Measurements from ENCODE around the gene THBS3. TPM values are rescaled to one million over a fixed set of nuclear protein-coding genes. Genes with fewer than 3 reads are reported as not detected.

Gene THBS3
- total RNA-seq, 1 donor from 2014 or later: 7.2 TPM

GRCh38 chr1:155179112-155180031, 28.3 kb downstream of the THBS3 start:
- intact Hi-C loops (cut with micrococcal nuclease): no loop called here
- TF ChIP-seq CTCF (IDR thresholded peaks at IDR 0.05; ENCODE audit: borderline replicate concordance): no peak
- Histone ChIP-seq H3K36me3 (no peaks in the 10 kb centered on the region), H3K9me3 (replicated peaks) (no peaks in the 10 kb centered on the region), H3K27ac (replicated peaks) (no peak overlapping the region), H3K4me1 (peaks cover 11% of the 10 kb centered on the region), H3K27me3 (ENCODE audit: low read depth) (peaks cover 17% of the 10 kb centered on the region), H3K4me3 (no peak overlapping the region)
- no peak for DNase-seq

GRCh38 chr1:155178441-155179111, 29.1 kb downstream of the THBS3 start:
- no peak for DNase-seq

GRCh38 chr1:155177918-155178281, 29.8 kb downstream of the THBS3 start:
- H3K4me3 ChIP-seq: peak overlapping the region; percentile 40
- DNase-seq: no peak
- intact Hi-C loops (cut with micrococcal nuclease): no loop called here

More at GRCh38 chr1:155178441-155179111, 29.1 kb downstream of the THBS3 start:
- TF ChIP-seq CTCF (IDR thresholded peaks at IDR 0.05; ENCODE audit: borderline replicate concordance): no peak
- intact Hi-C loops (cut with micrococcal nuclease): no loop called here
- peak overlapping the region; percentile 40 for H3K4me3 ChIP-seq
- H3K27ac ChIP-seq (replicated peaks): no peak overlapping the region
- H3K27me3 ChIP-seq (ENCODE audit: low read depth): peaks cover 25% of the 10 kb centered on the region
- no peaks in the 10 kb centered on the region for H3K36me3 ChIP-seq
- no peaks in the 10 kb centered on the region for H3K9me3 ChIP-seq (replicated peaks)
- H3K4me1 ChIP-seq: peaks cover 18% of the 10 kb centered on the region

GRCh38 chr1:155177192-155177917, 30.3 kb downstream of the THBS3 start:
- no peak for TF ChIP-seq CTCF (IDR thresholded peaks at IDR 0.05; ENCODE audit: borderline replicate concordance)
- no peaks in the 10 kb centered on the region for H3K36me3 ChIP-seq
- no peaks in the 10 kb centered on the region for H3K9me3 ChIP-seq (replicated peaks)
- peaks cover 30% of the 10 kb centered on the region for H3K4me1 ChIP-seq
- intact Hi-C loops (cut with micrococcal nuclease): no loop called here
- H3K27ac ChIP-seq (replicated peaks): no peak overlapping the region
- no peak for DNase-seq
- H3K27me3 ChIP-seq (ENCODE audit: low read depth): peaks cover 27% of the 10 kb centered on the region
- no peak overlapping the region for H3K4me3 ChIP-seq

More at GRCh38 chr1:155177918-155178281, 29.8 kb downstream of the THBS3 start:
- Histone ChIP-seq H3K9me3 (replicated peaks) (no peaks in the 10 kb centered on the region), H3K36me3 (no peaks in the 10 kb centered on the region), H3K4me1 (peaks cover 25% of the 10 kb centered on the region), H3K27me3 (ENCODE audit: low read depth) (peaks cover 27% of the 10 kb centered on the region), H3K27ac (replicated peaks) (no peak overlapping the region)
- TF ChIP-seq CTCF (IDR thresholded peaks at IDR 0.05; ENCODE audit: borderline replicate concordance): no peak

GRCh38 chr1:155176544-155177071, 31.1 kb downstream of the THBS3 start:
- H3K9me3 ChIP-seq (replicated peaks): no peaks in the 10 kb centered on the region
- TF ChIP-seq CTCF (IDR thresholded peaks at IDR 0.05; ENCODE audit: borderline replicate concordance): peak; percentile 96
- peak; percentile 83 for DNase-seq
- H3K4me3 ChIP-seq: no peak overlapping the region
- H3K36me3 ChIP-seq: no peaks in the 10 kb centered on the region
- no peak overlapping the region for H3K27ac ChIP-seq (replicated peaks)
- peaks cover 27% of the 10 kb centered on the region for H3K27me3 ChIP-seq (ENCODE audit: low read depth)
- H3K4me1 ChIP-seq: peaks cover 37% of the 10 kb centered on the region
- intact Hi-C loops (cut with micrococcal nuclease): no loop called here
